Fibroblast of lung (primary cell): ENCODE measurements around the gene DDX27. TPM values are rescaled to one million over a fixed set of nuclear protein-coding genes. Genes with fewer than 3 reads are reported as not detected.

Source experiments
- DNase-seq, 2 donors: peaks; one replicate each; pipeline versions ENCODE4 v3.0.0 to v3.0.0-alpha.2; 2010; ENCODE audit warnings: low read depth in 2 of 2
- H2AFZ ChIP-seq: 2 replicates; pipeline ENCODE4 v1.5.1; 2012; ENCODE audit warnings: low read length, control low read depth, inconsistent platforms
- H3K27ac ChIP-seq: 2 replicates; pipeline ENCODE4 v1.5.1; 2011; ENCODE audit warnings: low read length, control low read depth; ENCODE audit not compliant: insufficient read depth
- H3K27me3 ChIP-seq: 2 replicates; pipeline ENCODE4 v1.5.1; 2011; ENCODE audit warnings: mild to moderate bottlenecking, low read length; ENCODE audit not compliant: control insufficient read depth, insufficient read depth
- H3K36me3 ChIP-seq: 2 replicates; pipeline ENCODE4 v1.5.1; 2011; ENCODE audit warnings: low read length; ENCODE audit not compliant: control insufficient read depth, insufficient read depth
- H3K4me1 ChIP-seq: 2 replicates; pipeline ENCODE4 v1.5.1; 2011; ENCODE audit warnings: low read length; ENCODE audit not compliant: control insufficient read depth, insufficient read depth; ENCODE audit errors: extremely low read depth
- H3K4me2 ChIP-seq: 2 replicates; pipeline ENCODE4 v1.5.1; 2011; ENCODE audit warnings: low read length, control low read depth; ENCODE audit not compliant: insufficient read depth; ENCODE audit errors: extremely low read depth
- H3K4me3 ChIP-seq, 4 experiments: fragments of 200-600 bp in 1 of 4; sonication (generic) in 1 of 4; replicated peaks in 1 of 4; 2 replicates each; pipeline ENCODE4 v1.5.1; 2011 to 2016; ENCODE audit warnings: low read length in 4 of 4, low read depth in 3 of 4, mild to moderate bottlenecking in 3 of 4, control low read depth in 2 of 4, inconsistent platforms in 1 of 4, mixed read lengths in 1 of 4; ENCODE audit not compliant: insufficient read depth in 1 of 4; ENCODE audit errors: control extremely low read depth in 1 of 4
- H3K79me2 ChIP-seq: 2 replicates; pipeline ENCODE4 v1.5.1; 2012; ENCODE audit warnings: mild to moderate bottlenecking, low read length, inconsistent platforms; ENCODE audit not compliant: control insufficient read depth, insufficient read depth
- H3K9ac ChIP-seq: 2 replicates; pipeline ENCODE4 v1.5.1; 2011; ENCODE audit warnings: mild to moderate bottlenecking, low read length, control low read depth; ENCODE audit not compliant: insufficient read depth
- H3K9me3 ChIP-seq: 2 replicates; pipeline ENCODE4 v1.5.1; 2012; ENCODE audit warnings: low read depth, low read length; ENCODE audit not compliant: control insufficient read depth, insufficient read depth
- H4K20me1 ChIP-seq: 2 replicates; pipeline ENCODE4 v1.5.1; 2011; ENCODE audit warnings: low read length; ENCODE audit not compliant: control insufficient read depth, insufficient read depth; ENCODE audit errors: extremely low read depth
- CTCF ChIP-seq, 2 donors: IDR thresholded peaks in 1 of 2; conservative IDR thresholded peaks in 1 of 2; 1 replicate in 1 of 2; 2 replicates in 1 of 2; pipeline ENCODE4 v1.5.1; 2011 to 2012; ENCODE audit warnings: low read length in 2 of 2, control low read depth in 1 of 2, inconsistent platforms in 1 of 2, low read depth in 1 of 2, mild to moderate bottlenecking in 1 of 2
- EZH2 ChIP-seq: IDR thresholded peaks from 2 replicates; pipeline ENCODE4 v1.5.1; 2012; ENCODE audit warnings: low read length, control low read depth, mild to moderate bottlenecking; ENCODE audit errors: missing control alignments
- polyA plus RNA-seq, 2 donors: library from polyadenylated mRNA; depleted of rRNA in 1 of 2; stranded (reverse) in 1 of 2; unstranded in 1 of 2; fragments of >200 nt; gene quantifications; 2 replicates each; pipeline ENCODE4 v1.2.1, GENCODE V29; 2011 to 2012; ENCODE audit warnings: missing spikeins in 1 of 2
- total RNA-seq: library from RNA; depleted of rRNA; stranded (reverse); fragments of >200 nt; gene quantifications from 2 replicates; pipeline ENCODE4 v1.2.1, GENCODE V29; 2014

The DDX27 gene
- total and polyA plus RNA-seq, 2 donors (not counting 1 experiment from before 2014, with no cell fraction given) = 24.7 to 32.5 TPM

- no peak overlapping the region for H2AFZ ChIP-seq
- H3K79me2 ChIP-seq = no peaks in the 10 kb centered on the region
- no peaks in the 10 kb centered on the region for H3K9me3 ChIP-seq
- no peaks in the 10 kb centered on the region for H4K20me1 ChIP-seq
- H3K4me2 ChIP-seq = no peak overlapping the region
- H3K4me3 ChIP-seq = no peak overlapping the region
- DNase-seq = no peak
- TF ChIP-seq EZH2 (no peak), CTCF (conservative IDR thresholded peaks at IDR 0.05 in 1 of 2, IDR thresholded peaks at IDR 0.05 in 1 of 2; ENCODE audit: low read depth in 1 of 2, low read length in 2 of 2) (no peak)
- H3K9ac ChIP-seq = no peak overlapping the region
- H3K4me1 ChIP-seq = no peaks in the 10 kb centered on the region
- H3K27me3 ChIP-seq = no peaks in the 10 kb centered on the region
- H3K27ac ChIP-seq = no peak overlapping the region
- no peaks in the 10 kb centered on the region for H3K36me3 ChIP-seq
Observed at GRCh38 chr20:49207076-49207475, 12.1 kb upstream of the DDX27 start.

GRCh38 chr20:49210101-49210756 lies 9.0 kb upstream of the DDX27 start:
- Histone ChIP-seq H3K9me3 (no peaks in the 10 kb centered on the region), H4K20me1 (no peaks in the 10 kb centered on the region), H3K4me1 (no peaks in the 10 kb centered on the region), H3K27me3 (no peaks in the 10 kb centered on the region), H3K4me2 (no peak overlapping the region), H3K79me2 (no peaks in the 10 kb centered on the region), H3K27ac (no peak overlapping the region), H3K4me3 (no peak overlapping the region), H3K9ac (no peak overlapping the region), H2AFZ (no peak overlapping the region), H3K36me3 (no peaks in the 10 kb centered on the region)
- peak in 1 of 2 donors; percentile 21 for DNase-seq
- no peak for TF ChIP-seq CTCF (conservative IDR thresholded peaks at IDR 0.05 in 1 of 2, IDR thresholded peaks at IDR 0.05 in 1 of 2; ENCODE audit: low read depth in 1 of 2, low read length in 2 of 2)
- no peak for TF ChIP-seq EZH2

- H3K9me3 ChIP-seq = no peaks in the 10 kb centered on the region
- no peak overlapping the region for H3K4me2 ChIP-seq
- no peak overlapping the region for H3K4me3 ChIP-seq
- no peaks in the 10 kb centered on the region for H3K36me3 ChIP-seq
- H3K27ac ChIP-seq = no peak overlapping the region
- H3K4me1 ChIP-seq = no peaks in the 10 kb centered on the region
- H3K79me2 ChIP-seq = no peaks in the 10 kb centered on the region
- no peaks in the 10 kb centered on the region for H4K20me1 ChIP-seq
- TF ChIP-seq EZH2 (no peak), CTCF (conservative IDR thresholded peaks at IDR 0.05 in 1 of 2, IDR thresholded peaks at IDR 0.05 in 1 of 2; ENCODE audit: low read depth in 1 of 2, low read length in 2 of 2) (no peak)
- no peak for DNase-seq
- H3K9ac ChIP-seq = no peak overlapping the region
- H3K27me3 ChIP-seq = no peaks in the 10 kb centered on the region
- H2AFZ ChIP-seq = no peak overlapping the region
Observed at GRCh38 chr20:49210757-49211110, 8.5 kb upstream of the DDX27 start.
